ENCODE measurements around the gene LIPI. TPM values are rescaled to one million over a fixed set of nuclear protein-coding genes. Genes with fewer than 3 reads are reported as not detected.
"Not testable (repeated sequence)": the region's sequence is repeated elsewhere in the genome, so short reads cannot be mapped to it uniquely, and the experiment has no call there.

The LIPI gene
- polyA plus RNA-seq, 4 donors, result 0.31 to 0.37 (median 0.35) TPM

GRCh38 chr21:14076143-14076806, 134.5 kb downstream of the LIPI start:
- DNase-seq (ENCODE audit: low read depth in 4 of 4, low spot score in 3 of 4), result no peak

GRCh38 chr21:14075346-14076142, 135.2 kb downstream of the LIPI start:
- no peak for DNase-seq (ENCODE audit: low read depth in 4 of 4, low spot score in 3 of 4)

- DNase-seq (ENCODE audit: low read depth in 4 of 4, low spot score in 3 of 4), result no peak
Observed at GRCh38 chr21:14074177-14074576, 136.6 kb downstream of the LIPI start.

- DNase-seq (ENCODE audit: low read depth in 4 of 4, low spot score in 3 of 4), result no peak
Observed at GRCh38 chr21:14073615-14074014, 137.1 kb downstream of the LIPI start.

GRCh38 chr21:14072761-14073535, 137.8 kb downstream of the LIPI start:
- no peak for DNase-seq (ENCODE audit: low read depth in 4 of 4, low spot score in 3 of 4)

GRCh38 chr21:14071902-14072734, 138.6 kb downstream of the LIPI start:
- no peak for DNase-seq (ENCODE audit: low read depth in 4 of 4, low spot score in 3 of 4)

- no peak for DNase-seq (ENCODE audit: low read depth in 4 of 4, low spot score in 3 of 4)
Observed at GRCh38 chr21:14070968-14071367, 139.8 kb downstream of the LIPI start.

- DNase-seq (ENCODE audit: low read depth in 4 of 4, low spot score in 3 of 4), result no peak
Observed at GRCh38 chr21:14070049-14070893, 140.5 kb downstream of the LIPI start.

GRCh38 chr21:14064296-14064645, 146.5 kb downstream of the LIPI start:
- DNase-seq (ENCODE audit: low read depth in 4 of 4, low spot score in 3 of 4), result no peak

- not testable (repeated sequence) for DNase-seq (ENCODE audit: low read depth in 4 of 4, low spot score in 3 of 4)
Observed at GRCh38 chr21:14063620-14064295, 147.0 kb downstream of the LIPI start.

GRCh38 chr21:14062684-14063083, 148.1 kb downstream of the LIPI start:
- not testable (repeated sequence) for DNase-seq (ENCODE audit: low read depth in 4 of 4, low spot score in 3 of 4)

- DNase-seq (ENCODE audit: low read depth in 4 of 4, low spot score in 3 of 4), result not testable (repeated sequence)
Observed at GRCh38 chr21:14061820-14062219, 148.9 kb downstream of the LIPI start.

GRCh38 chr21:14058995-14059627, 151.6 kb downstream of the LIPI start:
- DNase-seq (ENCODE audit: low read depth in 4 of 4, low spot score in 3 of 4), result not testable (repeated sequence)

Other genes starting within 250 kb of the LIPI start
- gene RBM11, start 5.2 kb upstream of the LIPI start, polyA plus RNA-seq (ENCODE audit: insufficient read length in 4 of 4), result 1 to 10 TPM; 3.2 to 5.2 (median 4.2) TPM
- gene HSPA13, start 172.2 kb upstream of the LIPI start, polyA plus RNA-seq (ENCODE audit: insufficient read length in 4 of 4), result 10 to 100 TPM; 53.8 to 65.9 (median 64.9) TPM

Data from right renal pelvis (tissue), 4 donors.